Fibroblast of lung (primary cell): ENCODE results near the gene EXOC6B. TPM values are rescaled to one million over a fixed set of nuclear protein-coding genes. Genes with fewer than 3 reads are reported as not detected.

Source experiments
- DNase-seq, 2 donors: peaks; one replicate each; pipeline versions ENCODE4 v3.0.0 to v3.0.0-alpha.2; 2010; ENCODE audit warnings: low read depth in 2 of 2
- H2AFZ ChIP-seq: 2 replicates; pipeline ENCODE4 v1.5.1; 2012; ENCODE audit warnings: low read length, control low read depth, inconsistent platforms
- H3K27ac ChIP-seq: 2 replicates; pipeline ENCODE4 v1.5.1; 2011; ENCODE audit warnings: low read length, control low read depth; ENCODE audit not compliant: insufficient read depth
- H3K27me3 ChIP-seq: 2 replicates; pipeline ENCODE4 v1.5.1; 2011; ENCODE audit warnings: mild to moderate bottlenecking, low read length; ENCODE audit not compliant: control insufficient read depth, insufficient read depth
- H3K36me3 ChIP-seq: 2 replicates; pipeline ENCODE4 v1.5.1; 2011; ENCODE audit warnings: low read length; ENCODE audit not compliant: control insufficient read depth, insufficient read depth
- H3K4me1 ChIP-seq: 2 replicates; pipeline ENCODE4 v1.5.1; 2011; ENCODE audit warnings: low read length; ENCODE audit not compliant: control insufficient read depth, insufficient read depth; ENCODE audit errors: extremely low read depth
- H3K4me2 ChIP-seq: 2 replicates; pipeline ENCODE4 v1.5.1; 2011; ENCODE audit warnings: low read length, control low read depth; ENCODE audit not compliant: insufficient read depth; ENCODE audit errors: extremely low read depth
- H3K4me3 ChIP-seq, 4 experiments: fragments of 200-600 bp in 1 of 4; sonication (generic) in 1 of 4; replicated peaks in 1 of 4; 2 replicates each; pipeline ENCODE4 v1.5.1; 2011 to 2016; ENCODE audit warnings: low read length in 4 of 4, low read depth in 3 of 4, mild to moderate bottlenecking in 3 of 4, control low read depth in 2 of 4, inconsistent platforms in 1 of 4, mixed read lengths in 1 of 4; ENCODE audit not compliant: insufficient read depth in 1 of 4; ENCODE audit errors: control extremely low read depth in 1 of 4
- H3K79me2 ChIP-seq: 2 replicates; pipeline ENCODE4 v1.5.1; 2012; ENCODE audit warnings: mild to moderate bottlenecking, low read length, inconsistent platforms; ENCODE audit not compliant: control insufficient read depth, insufficient read depth
- H3K9ac ChIP-seq: 2 replicates; pipeline ENCODE4 v1.5.1; 2011; ENCODE audit warnings: mild to moderate bottlenecking, low read length, control low read depth; ENCODE audit not compliant: insufficient read depth
- H3K9me3 ChIP-seq: 2 replicates; pipeline ENCODE4 v1.5.1; 2012; ENCODE audit warnings: low read depth, low read length; ENCODE audit not compliant: control insufficient read depth, insufficient read depth
- H4K20me1 ChIP-seq: 2 replicates; pipeline ENCODE4 v1.5.1; 2011; ENCODE audit warnings: low read length; ENCODE audit not compliant: control insufficient read depth, insufficient read depth; ENCODE audit errors: extremely low read depth
- CTCF ChIP-seq, 2 donors: IDR thresholded peaks in 1 of 2; conservative IDR thresholded peaks in 1 of 2; 1 replicate in 1 of 2; 2 replicates in 1 of 2; pipeline ENCODE4 v1.5.1; 2011 to 2012; ENCODE audit warnings: low read length in 2 of 2, control low read depth in 1 of 2, inconsistent platforms in 1 of 2, low read depth in 1 of 2, mild to moderate bottlenecking in 1 of 2
- EZH2 ChIP-seq: IDR thresholded peaks from 2 replicates; pipeline ENCODE4 v1.5.1; 2012; ENCODE audit warnings: low read length, control low read depth, mild to moderate bottlenecking; ENCODE audit errors: missing control alignments
- polyA plus RNA-seq, 2 donors: library from polyadenylated mRNA; depleted of rRNA in 1 of 2; stranded (reverse) in 1 of 2; unstranded in 1 of 2; fragments of >200 nt; gene quantifications; 2 replicates each; pipeline ENCODE4 v1.2.1, GENCODE V29; 2011 to 2012; ENCODE audit warnings: missing spikeins in 1 of 2
- total RNA-seq: library from RNA; depleted of rRNA; stranded (reverse); fragments of >200 nt; gene quantifications from 2 replicates; pipeline ENCODE4 v1.2.1, GENCODE V29; 2014

Gene EXOC6B
- total and polyA plus RNA-seq, 2 donors (not counting 1 experiment from before 2014, with no cell fraction given) = 26.3 to 36.5 TPM

GRCh38 chr2:72270556-72271275 lies 555.1 kb downstream of the EXOC6B start:
- Histone ChIP-seq H3K79me2 (no peaks in the 10 kb centered on the region), H3K27ac (no peak overlapping the region), H3K9ac (no peak overlapping the region), H4K20me1 (no peaks in the 10 kb centered on the region), H3K4me1 (no peaks in the 10 kb centered on the region), H3K9me3 (no peaks in the 10 kb centered on the region), H3K27me3 (no peaks in the 10 kb centered on the region), H2AFZ (no peak overlapping the region), H3K4me2 (no peak overlapping the region), H3K4me3 (no peak overlapping the region), H3K36me3 (no peaks in the 10 kb centered on the region)
- TF ChIP-seq EZH2 (no peak), CTCF (conservative IDR thresholded peaks at IDR 0.05 in 1 of 2, IDR thresholded peaks at IDR 0.05 in 1 of 2; ENCODE audit: low read depth in 1 of 2, low read length in 2 of 2) (no peak)
- no peak for DNase-seq

GRCh38 chr2:72263776-72264060 lies 562.1 kb downstream of the EXOC6B start:
- H3K4me3 ChIP-seq = no peak overlapping the region
- H3K27me3 ChIP-seq = no peaks in the 10 kb centered on the region
- no peak overlapping the region for H3K27ac ChIP-seq
- no peak overlapping the region for H3K4me2 ChIP-seq
- DNase-seq = peak in 1 of 2 donors; percentile 31
- no peaks in the 10 kb centered on the region for H3K9me3 ChIP-seq
- no peaks in the 10 kb centered on the region for H4K20me1 ChIP-seq
- H2AFZ ChIP-seq = no peak overlapping the region
- H3K36me3 ChIP-seq = no peaks in the 10 kb centered on the region
- H3K9ac ChIP-seq = no peak overlapping the region
- H3K4me1 ChIP-seq = no peaks in the 10 kb centered on the region
- TF ChIP-seq EZH2 (no peak), CTCF (conservative IDR thresholded peaks at IDR 0.05 in 1 of 2, IDR thresholded peaks at IDR 0.05 in 1 of 2; ENCODE audit: low read depth in 1 of 2, low read length in 2 of 2) (no peak)
- H3K79me2 ChIP-seq = no peaks in the 10 kb centered on the region

- Histone ChIP-seq H3K27me3 (no peaks in the 10 kb centered on the region), H3K4me1 (no peaks in the 10 kb centered on the region), H3K36me3 (no peaks in the 10 kb centered on the region), H3K9ac (no peak overlapping the region), H2AFZ (no peak overlapping the region), H3K4me3 (no peak overlapping the region), H4K20me1 (no peaks in the 10 kb centered on the region), H3K79me2 (no peaks in the 10 kb centered on the region), H3K4me2 (no peak overlapping the region), H3K9me3 (no peaks in the 10 kb centered on the region), H3K27ac (no peak overlapping the region)
- no peak for TF ChIP-seq EZH2
- no peak for TF ChIP-seq CTCF (conservative IDR thresholded peaks at IDR 0.05 in 1 of 2, IDR thresholded peaks at IDR 0.05 in 1 of 2; ENCODE audit: low read depth in 1 of 2, low read length in 2 of 2)
- DNase-seq = peak in 1 of 2 donors; percentile 34
Observed at GRCh38 chr2:72263043-72263775, 562.6 kb downstream of the EXOC6B start.
